ENCODE data around the gene NPIPB8.
"Not testable (repeated sequence)": the region's sequence is repeated elsewhere in the genome, so short reads cannot be mapped to it uniquely, and the experiment has no call there.

Gene NPIPB8

DNA sequence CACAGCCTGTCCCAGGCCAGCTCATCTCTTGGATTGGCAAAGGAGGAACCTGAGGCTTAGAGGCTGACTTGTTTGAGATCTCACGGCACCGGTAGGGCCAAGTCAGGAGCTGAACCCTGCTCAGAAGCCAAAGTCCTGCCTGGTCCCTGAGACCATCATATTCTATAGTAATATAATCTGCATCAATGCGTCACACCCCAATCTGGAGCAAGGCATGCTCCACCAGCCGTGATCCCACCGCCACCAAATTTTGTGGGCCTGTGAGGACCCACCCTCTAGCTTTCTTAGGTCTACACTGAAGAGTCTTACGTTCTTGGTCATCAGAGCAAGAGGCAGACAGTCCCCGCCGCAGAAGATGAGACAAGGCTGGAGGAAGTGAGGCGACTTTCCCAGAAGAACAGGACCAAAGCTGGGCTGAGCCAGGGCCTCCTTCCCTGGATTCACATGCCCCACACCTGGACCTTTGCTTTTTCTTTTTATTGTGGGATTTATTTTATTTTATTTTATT, 30.7 kb upstream of the NPIPB8 start:
- DNase-seq (ENCODE audit: low spot score): no peak

DNA sequence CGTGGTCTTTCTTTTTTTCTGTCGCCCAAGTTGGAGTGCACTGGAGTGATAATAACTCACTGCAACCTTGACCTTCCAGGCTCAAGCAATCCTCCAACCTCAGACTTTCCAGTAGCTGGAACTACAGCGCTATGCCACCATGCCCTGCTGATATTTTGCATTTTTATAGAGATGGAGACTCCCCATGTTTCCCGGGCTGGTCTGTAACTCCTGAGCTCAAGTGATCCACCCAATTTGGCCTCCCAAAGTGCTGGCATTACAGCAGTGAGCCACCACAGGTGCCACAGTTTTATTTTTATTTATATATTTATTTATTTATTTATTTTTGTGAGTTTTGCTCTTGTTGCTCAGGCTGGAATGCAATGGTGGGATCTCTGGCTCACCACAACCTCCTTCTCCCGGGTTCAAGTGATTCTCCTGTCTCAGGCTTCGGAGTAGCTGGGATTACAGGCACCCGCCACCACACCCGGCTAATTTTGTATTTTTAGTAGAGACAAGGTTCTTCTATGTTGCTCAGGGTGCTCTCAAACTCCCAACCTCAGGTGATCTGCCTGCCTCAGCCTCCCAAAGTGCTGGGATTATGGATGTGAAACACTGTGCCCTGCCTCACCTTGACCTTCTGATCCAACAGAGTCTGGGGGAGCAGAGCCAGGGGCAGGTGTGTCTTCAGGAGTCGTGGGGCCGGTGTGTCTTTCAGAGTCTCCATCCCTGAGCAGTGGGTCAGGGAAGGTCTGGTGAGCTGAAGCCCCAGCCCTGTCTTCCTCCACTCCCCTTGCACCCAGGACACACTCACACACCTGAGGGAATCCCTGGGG, 30.0 kb upstream of the NPIPB8 start:
- DNase-seq (ENCODE audit: low spot score): not testable (repeated sequence)

DNA sequence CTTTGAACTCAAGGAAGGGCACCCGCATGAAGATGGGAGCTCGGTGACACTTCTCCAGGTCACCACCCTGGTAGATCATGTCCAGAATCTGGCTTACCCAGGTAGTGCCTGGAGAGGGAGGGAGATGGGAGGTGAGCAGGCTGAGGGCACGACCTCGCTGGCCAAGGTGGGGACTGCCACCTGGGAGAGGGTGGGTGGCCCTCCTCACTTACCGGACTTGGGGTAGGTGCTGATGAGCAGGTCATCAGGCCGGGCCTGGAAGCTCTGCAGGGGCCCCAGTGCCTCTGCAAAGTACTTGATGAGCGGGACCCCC, 29.4 kb upstream of the NPIPB8 start:
- not testable (repeated sequence) for DNase-seq (ENCODE audit: low spot score)

DNA sequence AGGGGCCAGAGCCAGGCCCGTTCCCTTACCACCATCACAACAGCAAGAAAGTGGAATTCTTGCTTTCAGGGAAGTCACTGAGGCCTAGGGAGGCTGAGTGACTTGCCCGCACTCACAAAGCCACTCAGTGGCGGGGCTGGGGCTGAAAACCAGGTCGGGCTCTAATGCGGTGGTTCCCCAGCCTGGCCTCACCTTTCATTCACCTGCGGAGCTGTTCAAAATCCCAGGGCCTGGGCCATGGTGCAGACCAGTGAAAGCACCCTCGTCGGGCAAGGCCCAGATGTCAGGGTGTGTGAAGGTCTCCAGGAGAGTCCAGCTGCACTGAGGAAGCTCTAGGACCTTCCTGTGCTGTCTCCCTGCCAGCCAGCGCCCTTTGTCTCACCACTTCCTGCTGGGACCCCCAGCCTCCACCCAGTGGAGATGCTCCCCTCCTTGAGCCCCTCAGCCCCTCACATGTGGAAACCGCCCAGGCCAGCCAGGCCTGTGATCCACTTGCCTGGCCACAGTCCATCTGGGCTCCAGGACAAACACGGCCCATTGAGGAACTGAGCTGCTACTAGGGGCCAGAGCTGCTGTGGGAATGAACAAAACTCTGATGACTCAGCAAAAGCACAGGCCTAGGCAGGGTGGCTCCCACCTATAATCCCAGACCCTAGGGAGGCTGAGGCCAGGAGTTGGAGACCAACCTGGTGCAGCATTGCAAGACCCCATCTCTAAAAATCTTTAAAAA, 28.8 kb upstream of the NPIPB8 start:
- DNase-seq (ENCODE audit: low spot score): not testable (repeated sequence)

DNA sequence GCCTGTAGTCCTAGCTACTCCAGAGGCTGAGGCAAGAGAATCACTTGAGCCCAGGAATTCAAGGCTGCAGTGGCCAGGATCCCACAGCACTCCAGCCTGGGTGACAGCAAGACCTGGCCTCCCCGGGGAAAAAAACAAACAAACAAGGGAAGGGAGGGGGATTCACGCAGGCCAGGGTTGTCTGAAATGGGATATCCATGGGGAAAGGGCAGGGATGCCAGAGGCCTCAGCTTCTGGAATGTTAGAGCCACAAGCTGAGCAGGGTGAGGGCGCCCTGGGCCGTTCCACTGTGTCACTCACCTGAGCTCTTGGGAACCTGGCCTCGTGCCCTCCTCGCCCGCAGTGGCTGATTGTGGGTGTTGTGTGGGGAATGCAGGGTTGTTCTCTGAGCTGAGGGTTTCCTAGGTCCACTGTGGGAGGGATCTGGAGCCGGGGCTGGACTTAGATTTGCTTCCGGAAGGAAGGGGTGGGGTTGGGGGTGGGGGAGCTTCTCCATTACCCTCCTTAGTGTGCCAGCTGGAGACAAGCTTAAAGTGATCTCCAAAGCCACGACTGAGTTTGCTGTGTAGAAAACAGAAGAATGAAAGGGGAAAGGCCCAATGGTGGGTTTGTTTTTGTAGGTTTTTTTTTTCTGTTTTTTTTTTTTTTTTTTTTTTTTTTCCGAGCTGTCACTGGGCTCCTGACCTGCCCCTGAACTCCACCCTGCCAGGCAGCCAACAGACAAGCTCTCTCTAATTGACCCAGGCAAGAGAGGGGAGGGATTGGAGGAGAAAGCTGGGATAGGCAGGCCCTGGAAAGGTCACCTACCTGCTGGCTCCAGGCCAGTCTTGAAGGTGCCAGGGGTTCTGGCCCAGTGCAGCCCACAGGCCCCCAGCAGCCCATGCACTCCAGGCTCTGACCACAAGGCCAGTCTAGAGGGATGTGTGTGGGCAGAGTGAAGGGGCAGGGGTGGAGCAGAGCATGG, 28.0 kb upstream of the NPIPB8 start, which contains the start of gene SULT1A1:
SULT1A1 (minus strand) TSS at position 414 of the 964 bp plus-strand sequence. CDS start 1,189 bp downstream, outside the sequence.
- no peak for DNase-seq (ENCODE audit: low spot score)

DNA sequence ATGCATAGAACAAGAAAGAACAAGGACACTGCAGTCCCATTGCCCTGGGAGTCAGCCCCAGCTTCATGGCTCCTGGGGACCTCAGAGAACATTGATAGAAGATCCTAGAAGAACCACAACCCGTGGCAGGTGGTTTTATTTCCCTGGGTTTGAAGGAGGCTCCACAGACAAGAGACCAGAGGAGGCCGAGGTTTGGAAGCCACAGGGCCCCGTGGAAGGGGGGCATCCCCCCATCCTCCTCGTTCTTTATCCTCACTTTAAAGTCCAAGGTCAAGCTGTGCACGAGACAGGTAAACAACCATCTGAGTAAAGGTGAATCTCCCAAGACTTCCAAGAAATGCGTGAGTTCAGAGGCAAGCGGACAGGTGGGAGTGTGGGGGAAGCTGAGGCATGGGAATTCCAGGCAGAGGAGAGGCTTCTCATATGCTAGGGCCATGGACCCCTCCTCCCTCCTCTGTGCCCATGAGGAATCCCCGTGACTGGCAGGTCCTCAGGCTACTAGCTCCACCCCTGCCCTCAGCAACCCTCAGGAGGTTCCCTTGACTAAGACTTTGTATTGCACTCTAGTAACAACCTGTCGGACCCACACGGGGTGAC, 27.2 kb upstream of the NPIPB8 start:
- DNase-seq (ENCODE audit: low spot score): no peak

DNA sequence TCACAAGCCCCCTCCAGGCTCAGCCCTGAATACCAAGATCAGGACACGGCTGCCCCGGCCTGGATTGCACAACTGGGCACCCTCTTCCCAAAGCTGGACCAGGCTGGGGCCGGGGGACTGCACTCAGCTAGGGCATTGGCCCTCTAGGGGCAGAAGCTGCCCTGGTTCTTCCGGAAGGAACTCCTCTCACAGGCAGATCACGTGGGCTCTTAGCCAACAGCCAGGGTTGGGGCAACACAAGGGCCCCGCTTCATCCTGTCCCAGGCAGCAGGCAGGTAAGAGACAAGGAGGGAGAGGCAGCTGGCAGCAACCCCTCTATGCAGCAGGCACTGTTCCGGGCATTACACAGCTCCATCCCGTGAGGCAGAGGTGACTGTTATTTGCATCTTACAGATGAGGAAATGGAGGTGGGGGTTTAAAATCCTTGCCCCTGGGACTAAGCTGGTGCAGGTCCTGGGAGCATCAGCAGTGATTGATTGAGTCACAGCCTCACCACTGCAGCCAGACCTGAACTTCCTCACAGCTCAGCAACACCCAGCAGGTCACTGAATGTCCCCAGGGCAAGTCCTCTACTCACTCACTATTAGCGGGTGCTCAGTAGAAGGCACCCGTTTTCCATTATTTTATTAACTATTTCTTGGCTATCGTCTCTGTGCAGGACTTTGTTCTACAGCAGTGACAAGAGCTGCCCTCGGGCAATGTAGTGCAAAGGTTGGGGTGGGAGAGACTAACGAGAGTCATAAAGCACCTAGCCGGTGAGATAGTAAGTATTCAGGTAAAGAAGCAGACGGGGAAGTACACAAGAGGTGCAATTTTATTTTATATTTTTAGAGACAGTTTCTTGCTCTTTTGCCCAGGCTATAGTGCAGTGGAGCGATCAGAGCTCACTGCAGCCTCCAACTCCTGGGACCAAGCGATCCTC, 25.2 kb upstream of the NPIPB8 start:
- DNase-seq (ENCODE audit: low spot score): not testable (repeated sequence)

DNA sequence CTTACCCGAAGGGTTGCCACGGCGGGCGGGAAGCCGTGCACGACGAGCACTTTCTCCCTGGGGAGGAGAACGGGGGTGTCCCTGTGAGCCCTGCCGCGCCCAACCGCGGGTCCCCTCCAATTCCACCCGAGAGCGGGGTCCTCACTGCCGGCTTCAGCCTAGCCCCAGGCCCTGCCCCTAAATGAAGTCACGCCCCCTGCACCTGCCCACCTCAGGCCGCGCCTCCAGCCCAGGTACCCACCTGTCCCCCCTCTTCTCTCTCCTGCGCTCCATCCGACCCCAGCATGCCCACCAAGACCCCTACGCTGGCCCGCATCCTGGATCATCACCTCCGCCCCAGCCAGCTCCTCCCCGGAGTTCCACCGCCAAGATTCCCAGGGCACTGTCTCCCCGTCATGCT, 24.0 kb upstream of the NPIPB8 start:
- not testable (repeated sequence) for DNase-seq (ENCODE audit: low spot score)

DNA sequence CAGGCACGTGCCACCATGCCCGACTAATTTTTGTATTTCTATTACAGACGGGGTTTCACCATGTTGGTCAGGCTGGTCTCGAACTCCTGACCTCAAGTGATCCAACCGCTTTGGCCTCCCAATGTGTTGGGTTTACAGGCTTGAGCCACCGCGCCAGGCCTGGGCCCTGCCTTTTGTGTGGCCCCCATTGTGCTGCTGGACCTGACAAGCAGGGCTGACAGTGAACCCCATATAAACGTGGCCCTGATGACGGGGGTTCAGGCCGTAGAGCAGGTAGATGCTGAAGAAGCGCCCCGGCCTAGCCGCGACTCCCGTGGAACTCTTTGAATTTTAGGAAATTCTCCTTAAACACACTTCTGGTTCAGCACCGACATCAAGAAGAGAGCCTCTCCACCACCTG, 23.3 kb upstream of the NPIPB8 start:
- not testable (repeated sequence) for DNase-seq (ENCODE audit: low spot score)

DNA sequence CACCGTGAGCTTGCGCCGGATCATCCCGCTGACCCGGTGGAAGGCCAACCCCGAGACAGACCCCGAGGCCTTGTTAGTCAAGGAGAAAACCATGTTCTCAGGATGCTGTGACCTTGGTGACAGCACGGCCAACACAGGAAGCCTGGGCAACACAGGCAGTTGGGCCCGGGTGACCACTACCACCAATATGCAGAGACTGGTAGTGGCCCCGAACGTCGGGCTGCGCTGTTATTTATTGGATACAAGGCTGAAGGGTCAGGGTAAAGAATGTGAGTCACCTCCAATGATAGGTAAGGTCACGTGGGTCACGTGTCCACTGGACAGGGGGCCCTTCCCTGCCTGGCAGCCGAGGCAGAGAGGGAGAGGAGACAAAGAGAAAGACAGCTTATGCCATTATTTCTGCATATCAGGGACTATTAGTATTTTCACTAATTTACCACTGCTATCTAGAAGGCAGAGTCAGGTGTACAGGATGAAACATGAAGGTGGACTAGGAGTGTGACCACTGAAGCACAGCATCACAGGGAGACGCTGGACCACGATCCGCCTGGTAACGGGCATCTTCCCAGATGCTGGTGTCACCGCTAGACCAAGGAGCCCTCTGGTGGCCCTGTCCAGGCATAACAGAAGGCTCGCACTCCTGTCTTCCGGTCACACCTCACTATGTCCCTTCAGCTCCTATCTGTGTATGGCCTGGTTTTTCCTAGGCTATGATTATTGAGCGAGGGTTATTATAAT, 22.2 kb upstream of the NPIPB8 start:
- not testable (repeated sequence) for DNase-seq (ENCODE audit: low spot score)

DNA sequence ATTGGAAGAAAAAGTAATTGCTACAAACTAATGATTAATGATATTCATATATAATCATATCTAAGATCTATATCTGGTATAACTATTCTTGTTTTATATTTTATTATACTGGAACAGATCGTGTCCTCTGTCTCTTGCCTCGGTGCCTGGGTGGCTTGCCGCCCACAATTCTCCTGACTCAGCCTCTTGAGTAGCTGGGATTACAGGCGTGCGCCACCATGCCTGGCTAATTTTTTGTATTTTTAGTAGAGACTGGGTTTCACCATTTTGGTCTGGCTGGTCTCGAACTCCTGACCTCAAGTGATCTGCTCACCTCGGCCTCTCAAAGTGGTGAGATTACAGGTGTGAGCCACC, 21.7 kb upstream of the NPIPB8 start:
- DNase-seq (ENCODE audit: low spot score): not testable (repeated sequence)

DNA sequence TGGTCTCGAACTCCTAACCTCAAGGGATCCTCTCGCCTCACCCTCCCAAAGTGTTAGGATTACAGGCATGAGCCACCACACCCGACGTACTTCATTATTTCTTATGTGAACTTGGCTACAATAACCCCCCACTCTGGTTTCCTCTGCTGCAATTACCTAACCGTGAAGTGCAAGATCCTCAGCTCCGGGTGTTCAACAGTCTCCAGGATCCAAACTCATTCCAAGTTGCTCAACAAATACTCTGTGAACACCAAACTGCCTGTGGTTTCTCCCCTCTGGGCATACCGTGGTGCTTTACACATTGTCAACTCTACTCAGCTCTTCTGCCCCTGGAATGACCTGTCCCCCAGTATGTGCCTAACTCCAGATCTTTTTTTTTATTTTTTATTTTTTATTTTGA, 21.2 kb upstream of the NPIPB8 start:
- DNase-seq (ENCODE audit: low spot score): no peak

DNA sequence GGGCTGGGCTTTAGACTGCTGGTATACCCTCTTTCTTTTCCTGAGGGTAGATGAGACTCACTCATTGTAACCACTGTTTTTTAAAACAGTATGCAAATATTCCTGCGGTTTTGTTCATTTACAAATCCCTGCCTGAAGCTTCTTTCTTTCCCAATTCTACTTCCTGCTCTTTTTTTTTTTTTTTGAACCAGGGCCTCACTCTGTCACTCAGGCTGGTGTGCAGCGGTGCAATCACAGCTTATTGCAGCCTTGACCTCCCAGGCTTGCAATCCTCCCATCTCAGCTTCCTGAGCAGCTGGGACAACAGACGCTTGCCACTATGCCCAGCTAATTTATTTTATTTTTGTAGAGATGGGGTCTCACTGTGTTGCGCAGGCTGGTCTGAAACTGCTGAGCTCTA, 20.0 kb upstream of the NPIPB8 start:
- DNase-seq (ENCODE audit: low spot score): no peak

DNA sequence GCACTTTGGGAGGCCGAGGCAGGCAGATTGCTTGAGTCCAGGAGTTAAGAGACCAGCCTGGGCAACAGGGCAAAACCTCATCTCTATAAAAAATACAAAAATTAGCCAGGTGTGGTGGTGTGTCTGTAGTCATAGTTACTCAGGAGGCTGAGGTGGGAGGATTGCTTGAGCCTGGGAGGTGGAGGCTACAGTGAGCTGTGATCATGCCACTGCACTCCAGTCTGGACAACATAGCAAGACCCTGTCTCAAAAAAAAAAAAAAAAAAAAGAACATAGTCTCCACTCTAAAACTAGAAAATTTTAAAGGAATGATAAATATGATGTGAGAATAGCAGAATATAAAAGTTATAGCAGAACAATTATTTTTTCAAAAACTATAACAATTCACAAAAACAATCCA, 17.5 kb upstream of the NPIPB8 start:
- not testable (repeated sequence) for DNase-seq (ENCODE audit: low spot score)

DNA sequence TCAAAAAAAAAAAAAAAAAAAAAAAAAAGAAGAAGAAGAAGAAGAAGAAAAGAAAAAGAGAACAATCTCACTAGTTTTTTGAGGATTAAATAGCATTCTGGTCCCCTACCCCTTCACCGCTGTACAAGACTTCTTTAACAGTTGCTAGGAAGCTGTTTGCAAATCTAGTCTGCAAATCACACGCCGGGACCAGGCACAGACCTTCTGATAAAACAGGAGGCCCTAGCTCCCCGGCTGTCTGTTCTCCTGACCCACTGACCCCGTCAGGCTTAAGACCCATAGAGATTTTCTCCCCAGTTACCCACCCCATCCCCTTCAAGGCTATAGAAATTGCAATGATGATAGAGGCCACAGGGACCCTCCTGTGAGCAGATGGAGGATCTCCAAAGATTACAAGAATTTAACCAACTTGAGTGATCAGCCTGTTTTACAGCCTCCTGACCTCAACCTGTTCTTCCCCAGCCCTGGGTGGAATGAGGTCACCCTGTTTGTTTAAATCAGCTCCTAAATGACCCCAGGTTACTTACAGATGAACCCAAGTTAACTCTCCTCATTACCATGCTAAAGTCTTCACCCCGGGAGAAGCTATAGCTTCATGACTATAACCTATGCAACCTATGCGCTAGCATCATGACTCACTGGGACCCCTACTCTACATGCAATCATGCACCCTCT, 16.2 kb upstream of the NPIPB8 start:
- no peak for DNase-seq (ENCODE audit: low spot score)

DNA sequence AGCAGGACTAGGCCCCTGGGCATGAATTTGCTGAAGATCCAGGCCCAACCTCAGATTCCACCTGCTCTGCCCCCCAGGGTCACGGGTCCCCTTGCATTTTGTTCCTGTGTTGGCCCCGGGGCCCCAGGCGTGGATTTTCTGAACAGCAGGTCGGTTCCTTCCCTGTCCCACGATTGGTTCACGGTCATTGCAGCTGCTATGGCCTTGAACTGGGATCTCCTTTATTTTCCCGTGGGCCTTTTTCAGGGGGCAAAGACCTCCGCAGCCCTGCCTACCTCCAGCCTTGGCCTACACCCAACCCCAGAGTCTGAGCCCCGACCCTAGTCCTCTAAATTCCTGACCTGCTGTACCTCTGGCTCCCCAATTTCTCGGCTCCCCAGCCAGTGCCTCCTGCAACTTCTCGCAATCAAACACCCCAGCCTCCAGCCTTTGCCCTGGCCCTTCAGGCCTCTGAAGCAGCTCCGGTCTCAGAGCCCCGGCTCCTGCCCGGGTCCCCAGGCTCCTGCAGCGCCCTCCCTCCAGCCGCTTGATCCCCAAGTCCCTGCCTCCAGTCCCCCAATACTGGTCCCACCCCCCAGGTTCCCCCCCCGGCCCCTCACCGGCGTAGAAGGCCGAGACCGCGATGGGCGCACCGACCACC, 15.2 kb upstream of the NPIPB8 start:
- not testable (repeated sequence) for DNase-seq (ENCODE audit: low spot score)

DNA sequence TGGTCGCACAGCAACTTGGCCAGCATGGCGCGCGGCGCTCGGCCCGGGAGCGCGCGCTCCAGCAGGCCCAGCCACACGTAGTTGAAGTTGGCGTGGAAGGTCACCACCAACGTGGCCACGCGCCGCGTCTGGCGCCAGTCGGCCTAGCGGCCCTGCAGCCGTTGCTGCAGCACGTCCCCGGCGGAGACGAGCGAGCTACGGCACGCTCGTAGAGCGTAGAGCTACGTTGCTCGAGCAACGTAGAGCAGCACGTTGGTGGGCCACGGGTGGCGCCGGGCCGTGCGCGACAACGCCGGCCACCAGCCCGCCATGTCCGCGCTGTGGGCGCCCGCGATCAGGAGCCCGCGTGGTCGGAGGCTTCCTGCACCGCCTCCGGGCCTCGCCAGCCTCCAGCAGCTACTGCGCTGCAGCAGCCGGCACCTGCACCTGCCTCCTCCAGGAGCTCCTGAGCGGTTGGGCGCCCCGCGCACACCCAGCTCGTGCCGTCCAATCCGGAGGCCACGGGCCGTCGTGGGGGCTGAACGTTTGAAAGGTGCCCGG, 14.6 kb upstream of the NPIPB8 start:
- peak; percentile 18 for DNase-seq (ENCODE audit: low spot score)

DNA sequence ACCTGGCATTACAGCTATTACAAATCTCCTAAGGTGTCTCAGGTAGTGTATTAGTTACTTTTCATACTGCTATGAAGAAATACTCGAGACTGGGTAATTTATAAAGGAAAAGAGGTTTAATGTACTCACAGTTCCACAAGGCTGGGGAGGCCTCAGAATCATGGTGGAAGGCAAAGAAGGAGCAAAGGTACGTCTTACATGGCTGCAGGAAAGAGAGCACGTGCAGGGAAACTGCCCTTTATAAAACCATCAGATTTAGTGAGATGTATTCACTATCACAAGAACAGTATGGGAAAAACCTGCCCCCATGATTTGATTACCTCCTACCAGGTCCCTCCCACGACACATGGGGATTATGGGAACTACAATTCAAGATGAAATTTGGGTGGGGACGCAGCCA, 7.0 kb upstream of the NPIPB8 start:
- not testable (repeated sequence) for DNase-seq (ENCODE audit: low spot score)
